Measurements from ENCODE around the gene CFAP53.
"Not testable (repeated sequence)": the region's sequence is repeated elsewhere in the genome, so short reads cannot be mapped to it uniquely, and the experiment has no call there.

CFAP53 gene

GRCh38 chr18:50250935-50251334 is 15.4 kb downstream of the CFAP53 start (continued):
- TF ChIP-seq TSHZ2 (CRISPR knock-in tag; IDR thresholded peaks at IDR 0.05) = no peak
- no peak for TF ChIP-seq ZNF8 (CRISPR knock-in tag; IDR thresholded peaks at IDR 0.05)
- no peak for TF ChIP-seq CSDC2 (CRISPR knock-in tag; IDR thresholded peaks at IDR 0.05)
- no peak for TF ChIP-seq BACH2 (CRISPR knock-in tag; IDR thresholded peaks at IDR 0.05; ENCODE audit: borderline replicate concordance)
- TF ChIP-seq ZC3H10 (CRISPR knock-in tag; IDR thresholded peaks at IDR 0.05) = no peak
- TF ChIP-seq TOX (CRISPR knock-in tag; IDR thresholded peaks at IDR 0.05; ENCODE audit: borderline replicate concordance) = no peak
- TF ChIP-seq PATZ1 (CRISPR knock-in tag; IDR thresholded peaks at IDR 0.05; ENCODE audit: borderline replicate concordance) = no peak
- TF ChIP-seq PPARA (CRISPR knock-in tag; IDR thresholded peaks at IDR 0.05; ENCODE audit: borderline replicate concordance) = no peak
- TF ChIP-seq RARB (CRISPR knock-in tag; IDR thresholded peaks at IDR 0.05) = no peak
- no peak for TF ChIP-seq ZFP30 (CRISPR knock-in tag; IDR thresholded peaks at IDR 0.05)
- TF ChIP-seq SNAI2 (CRISPR knock-in tag; IDR thresholded peaks at IDR 0.05) = no peak

GRCh38 chr18:50249576-50249975 is 16.7 kb downstream of the CFAP53 start:
- TF ChIP-seq BACH2 (CRISPR knock-in tag; IDR thresholded peaks at IDR 0.05; ENCODE audit: borderline replicate concordance) (no peak), ZC3H10 (CRISPR knock-in tag; IDR thresholded peaks at IDR 0.05) (no peak), ISL1 (CRISPR knock-in tag; IDR thresholded peaks at IDR 0.05) (no peak), PATZ1 (CRISPR knock-in tag; IDR thresholded peaks at IDR 0.05; ENCODE audit: borderline replicate concordance) (no peak), ZNF565 (CRISPR knock-in tag; conservative IDR thresholded peaks at IDR 0.05; ENCODE audit: low read depth) (no peak), SNAI2 (CRISPR knock-in tag; IDR thresholded peaks at IDR 0.05) (no peak), ZNF8 (CRISPR knock-in tag; IDR thresholded peaks at IDR 0.05) (no peak), ZFP3 (CRISPR knock-in tag; IDR thresholded peaks at IDR 0.05) (no peak), RARB (CRISPR knock-in tag; IDR thresholded peaks at IDR 0.05) (no peak)
- no peak for ATAC-seq

- no peak for ATAC-seq
- TF ChIP-seq ZC3H10 (CRISPR knock-in tag; IDR thresholded peaks at IDR 0.05) = no peak
- no peak for TF ChIP-seq GLIS3 (CRISPR knock-in tag; IDR thresholded peaks at IDR 0.05)
- no peak for TF ChIP-seq CREB5 (CRISPR knock-in tag; IDR thresholded peaks at IDR 0.05; ENCODE audit: low read depth)
- TF ChIP-seq ZNF565 (CRISPR knock-in tag; conservative IDR thresholded peaks at IDR 0.05; ENCODE audit: low read depth) = no peak
- no peak for TF ChIP-seq ARNTL (CRISPR knock-in tag; IDR thresholded peaks at IDR 0.05; ENCODE audit: borderline replicate concordance, low read depth)
- no peak for TF ChIP-seq ZNF8 (CRISPR knock-in tag; IDR thresholded peaks at IDR 0.05)
- no peak for TF ChIP-seq CSDC2 (CRISPR knock-in tag; IDR thresholded peaks at IDR 0.05)
- TF ChIP-seq POU6F1 (CRISPR knock-in tag; IDR thresholded peaks at IDR 0.05; ENCODE audit: borderline replicate concordance, low read depth) = no peak
- no peak for TF ChIP-seq ZFP30 (CRISPR knock-in tag; IDR thresholded peaks at IDR 0.05)
- no peak for TF ChIP-seq SNAI2 (CRISPR knock-in tag; IDR thresholded peaks at IDR 0.05)
- no peak for TF ChIP-seq ISL1 (CRISPR knock-in tag; IDR thresholded peaks at IDR 0.05)
- TF ChIP-seq ZNF70 (CRISPR knock-in tag; IDR thresholded peaks at IDR 0.05) = no peak
- no peak for TF ChIP-seq RARB (CRISPR knock-in tag; IDR thresholded peaks at IDR 0.05)
- TF ChIP-seq ZFP3 (CRISPR knock-in tag; IDR thresholded peaks at IDR 0.05) = no peak
- TF ChIP-seq BACH2 (CRISPR knock-in tag; IDR thresholded peaks at IDR 0.05; ENCODE audit: borderline replicate concordance) = no peak
- TF ChIP-seq TCF4 (CRISPR knock-in tag; IDR thresholded peaks at IDR 0.05; ENCODE audit: borderline replicate concordance) = no peak
These were observed 18.7 kb downstream of the CFAP53 start for GRCh38 chr18:50247561-50247960.

- ATAC-seq = not testable (repeated sequence)
These were observed 24.5 kb downstream of the CFAP53 start for GRCh38 chr18:50241768-50242167.

All from SK-N-SH treated with all-trans-retinoic acid at 6 μM for 48 hours (cell line).